Activated gamma-delta T cell treated with Interleukin-2 at 50 U/mL for 16 hours (primary cell): ENCODE results near the gene ALPK3.
A peak's percentile ranks its signal among the peaks of the same experiment; 100 is the strongest.

ENCODE experiments used
- DNase-seq: peaks from one replicate; pipeline ENCODE4 v3.0.0-alpha.2; 2020

Gene ALPK3

GRCh38 chr15:84898761-84899160 is 81.6 kb downstream of the ALPK3 start:
- no peak for DNase-seq

- DNase-seq, result no peak
Observed at GRCh38 chr15:84899750-84900149, 82.6 kb downstream of the ALPK3 start.

- DNase-seq, result no peak
Observed at GRCh38 chr15:84901540-84901939, 84.4 kb downstream of the ALPK3 start.

GRCh38 chr15:84903751-84904150 is 86.6 kb downstream of the ALPK3 start:
- DNase-seq, result no peak

GRCh38 chr15:84904419-84904818 is 87.3 kb downstream of the ALPK3 start:
- DNase-seq, result no peak

- no peak for DNase-seq
Observed at GRCh38 chr15:84905016-84905916, 88.1 kb downstream of the ALPK3 start.

GRCh38 chr15:84907731-84908130 is 90.6 kb downstream of the ALPK3 start:
- no peak for DNase-seq

- no peak for DNase-seq
Observed at GRCh38 chr15:84908564-84908963, 91.4 kb downstream of the ALPK3 start.

GRCh38 chr15:84909029-84909428 is 91.9 kb downstream of the ALPK3 start:
- DNase-seq, result no peak

GRCh38 chr15:84909782-84910181 is 92.6 kb downstream of the ALPK3 start:
- no peak for DNase-seq

- no peak for DNase-seq
Observed at GRCh38 chr15:84910928-84911623, 93.9 kb downstream of the ALPK3 start.

- DNase-seq, result no peak
Observed at GRCh38 chr15:84911879-84912660, 94.9 kb downstream of the ALPK3 start.

GRCh38 chr15:84913360-84913723 is 96.2 kb downstream of the ALPK3 start:
- DNase-seq, result no peak

- DNase-seq, result no peak
Observed at GRCh38 chr15:84914351-84914750, 97.2 kb downstream of the ALPK3 start.

GRCh38 chr15:84914909-84915605 is 97.9 kb downstream of the ALPK3 start:
- DNase-seq, result peak; percentile 13

- no peak for DNase-seq
Observed at GRCh38 chr15:84915606-84915958, 98.4 kb downstream of the ALPK3 start.

GRCh38 chr15:84917452-84917851 is 100.3 kb downstream of the ALPK3 start:
- DNase-seq, result no peak

- DNase-seq, result no peak
Observed at GRCh38 chr15:84919106-84919667, 102.0 kb downstream of the ALPK3 start.

- DNase-seq, result no peak
Observed at GRCh38 chr15:84921121-84921520, 104.0 kb downstream of the ALPK3 start.

GRCh38 chr15:84922530-84922929 is 105.4 kb downstream of the ALPK3 start:
- no peak for DNase-seq
